Stimulated activated CD4-positive, alpha-beta T cell treated with anti-CD3 and anti-CD28 coated beads, TNF-alpha, amount 100 ng/mL, for 4 hours (primary cell): ENCODE results near the gene MDFIC2.

ENCODE experiments used
- DNase-seq, 3 experiments: peaks; one replicate each; pipeline ENCODE4 v3.0.0-alpha.2; 2020; ENCODE audit warnings: low read depth in 3 of 3

MDFIC2 gene

DNA sequence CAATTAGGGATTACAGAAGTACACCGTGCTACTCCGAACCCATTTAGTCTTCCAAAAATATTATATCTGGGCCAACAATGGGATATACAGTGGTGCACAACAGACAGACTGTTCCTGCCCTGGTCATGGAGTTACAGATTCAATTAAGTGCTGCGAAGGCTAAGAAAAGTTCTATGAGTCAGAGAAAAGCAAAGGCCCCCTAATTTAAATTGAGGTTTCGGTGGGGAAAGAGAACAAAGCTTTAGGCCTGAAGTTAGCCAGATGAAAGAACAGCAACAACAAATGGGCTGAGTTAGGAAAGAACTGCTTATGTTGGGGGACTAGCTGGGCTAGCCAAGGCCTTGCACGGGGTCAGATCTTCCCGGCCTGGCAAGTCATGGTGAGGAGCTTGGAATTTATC, 131.8 kb downstream of the MDFIC2 start:
- no peak for DNase-seq

DNA sequence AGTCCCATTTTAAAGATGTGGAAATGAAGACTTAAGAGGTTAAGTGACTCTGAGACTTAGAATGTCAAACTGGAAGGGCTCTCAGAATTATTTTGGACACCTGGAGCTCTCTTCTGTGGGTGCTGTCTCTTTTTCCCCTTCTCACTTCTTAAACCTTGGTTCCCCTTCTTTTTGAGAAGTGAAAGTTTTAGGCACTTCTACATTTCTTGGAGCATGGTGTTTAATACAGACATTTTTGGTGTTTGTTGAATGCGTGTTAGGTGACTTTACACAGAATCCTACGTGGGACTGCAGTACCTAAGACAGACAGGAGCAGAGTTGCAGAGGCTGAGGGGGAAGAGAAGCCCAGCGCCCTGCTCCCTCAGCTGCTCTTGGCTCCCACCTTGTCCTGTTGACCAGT, 133.3 kb downstream of the MDFIC2 start:
- DNase-seq = no peak

DNA sequence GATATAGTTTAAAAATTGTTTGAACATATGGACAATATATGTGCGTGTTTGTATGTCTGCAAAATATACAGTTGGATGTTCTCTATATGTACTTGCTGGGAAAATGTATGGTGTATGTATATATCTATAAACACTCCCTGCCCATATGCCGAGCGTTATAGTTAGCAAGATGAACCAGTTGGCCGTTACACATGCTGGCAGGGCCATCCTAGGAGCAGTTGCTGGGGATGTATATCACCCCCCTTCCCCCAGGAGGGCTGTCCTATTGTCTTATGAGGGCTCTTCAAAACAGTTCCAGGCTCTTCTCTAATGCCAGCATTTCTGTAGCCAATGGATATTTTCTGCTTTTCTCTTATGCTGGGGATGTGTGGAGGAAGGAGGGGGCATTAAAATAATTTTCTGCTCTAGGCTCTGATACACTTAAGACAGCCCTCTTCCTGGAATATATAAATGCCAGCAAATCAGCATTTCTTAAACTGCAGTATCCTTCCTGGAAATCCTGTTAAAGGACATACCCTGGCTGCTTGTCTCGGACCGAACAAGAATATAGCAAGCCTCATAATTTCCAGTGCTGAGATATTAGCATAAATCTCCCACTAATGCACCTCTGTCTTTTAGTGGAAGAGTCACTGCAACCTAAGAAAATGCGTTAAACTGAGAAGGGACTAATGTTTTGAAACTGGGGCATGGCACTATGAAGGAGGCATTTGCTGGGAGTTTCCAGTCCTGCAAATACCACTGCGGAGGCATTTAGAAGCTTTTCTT, 134.4 kb downstream of the MDFIC2 start:
- DNase-seq = no peak

GRCh38 chr3:70176224-70176623, 136.2 kb downstream of the MDFIC2 start:
- no peak for DNase-seq

GRCh38 chr3:70156808-70157207, 155.6 kb downstream of the MDFIC2 start:
- no peak for DNase-seq

- no peak for DNase-seq
Observed at GRCh38 chr3:70150599-70150998, 161.8 kb downstream of the MDFIC2 start.

GRCh38 chr3:70149714-70150400, 162.6 kb downstream of the MDFIC2 start:
- DNase-seq = no peak
